GM12875 (cell line): ENCODE data around the gene DPH6.

Experiments used
- H3K4me3 ChIP-seq: one replicate; pipeline ENCODE4 v1.5.1; 2011; ENCODE audit warnings: low read depth, low read length, control low read depth
- CTCF ChIP-seq: IDR thresholded peaks from 2 replicates; pipeline ENCODE4 v1.5.1; 2011; ENCODE audit warnings: low read depth, mild to moderate bottlenecking, control low read depth, inconsistent platforms, low read length, moderate library complexity, borderline replicate concordance; ENCODE audit not compliant: insufficient read depth

The DPH6 gene

GRCh38 chr15:35325374-35325941 is 220.5 kb downstream of the DPH6 start:
- no peak for TF ChIP-seq CTCF
- H3K4me3 ChIP-seq, result no peak overlapping the region

- TF ChIP-seq CTCF, result no peak
- H3K4me3 ChIP-seq, result no peak overlapping the region
Observed at GRCh38 chr15:35323141-35323540, 222.8 kb downstream of the DPH6 start.

- no peak overlapping the region for H3K4me3 ChIP-seq
- TF ChIP-seq CTCF, result no peak
Observed at GRCh38 chr15:35321926-35322325, 224.0 kb downstream of the DPH6 start.

- no peak overlapping the region for H3K4me3 ChIP-seq
- no peak for TF ChIP-seq CTCF
Observed at GRCh38 chr15:35320911-35321310, 225.1 kb downstream of the DPH6 start.
